ENCODE measurements around the gene CCL26. TPM values are rescaled to one million over a fixed set of nuclear protein-coding genes. Genes with fewer than 3 reads are reported as not detected.

The CCL26 gene
- total and polyA plus RNA-seq, 2 of the 13 experiments (the other 11 are each of a cell fraction or from before 2014, with no cell fraction given), result 0.16 TPM; not detected in 1

DNA sequence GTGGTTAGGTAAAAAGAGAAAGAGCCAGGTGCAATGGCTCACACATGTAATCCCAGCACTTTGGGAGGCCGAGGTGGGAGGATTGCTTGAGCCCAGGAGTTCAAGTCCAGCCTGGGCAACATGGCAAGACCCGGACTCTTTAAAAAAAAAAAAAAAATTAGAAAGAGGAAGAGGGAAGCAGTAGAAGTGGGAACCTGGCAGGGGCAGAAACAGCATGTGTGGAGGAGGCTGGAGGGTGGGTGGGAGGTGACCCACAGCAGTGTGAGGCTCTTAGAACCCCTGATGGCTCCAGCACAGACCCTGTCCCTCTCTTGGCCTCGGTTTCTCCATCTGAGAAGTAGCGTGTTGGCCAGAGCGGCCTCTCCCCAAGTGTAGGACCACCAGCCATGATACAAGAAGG lies 46.5 kb upstream of the CCL26 start:
- H3K4me3 ChIP-seq (replicated peaks in 1 of 3; ENCODE audit: insufficient read depth in 1 of 3, low read depth in 2 of 3, low read length in 3 of 3), result no peak overlapping the region
- H3K4me2 ChIP-seq (ENCODE audit: low read depth, low read length), result no peak overlapping the region
- peaks cover 6% of the 10 kb centered on the region for H3K4me1 ChIP-seq (ENCODE audit: insufficient read depth, low read length)
- DNase-seq (ENCODE audit: low spot score) (no peak), ATAC-seq (no peak), FAIRE-seq (no peak)
- H3K27ac ChIP-seq (ENCODE audit: extremely low read length, insufficient read depth, low read length), result no peak overlapping the region
- no peaks in the 10 kb centered on the region for H4K20me1 ChIP-seq (ENCODE audit: insufficient read depth, low read length)
- WGBS (ENCODE audit: low lambda C conversion rate), result 46% methylated on average over 5 of the region's 5 CpGs
- ChIA-PET POLR2A (no interaction called here), CTCF (ENCODE audit: low intra/inter-chr PET ratio, low total read pairs) (no interaction called here)
- intact Hi-C loops (cut with micrococcal nuclease; ENCODE audit: unreplicated experiment) (no loop called here), in situ Hi-C loops (cut with HindIII; ENCODE audit: extremely low pct_ligation_motif_present, low pct_unique_long_range_greater_than_20kb) (no loop called here)
- no peak overlapping the region for H2AFZ ChIP-seq (ENCODE audit: low read length)
- H3K9me3 ChIP-seq (ENCODE audit: low read length), result no peaks in the 10 kb centered on the region
- H3K79me2 ChIP-seq (ENCODE audit: insufficient read depth, low read length), result no peaks in the 10 kb centered on the region
- no peaks in the 10 kb centered on the region for H3K36me3 ChIP-seq (replicated peaks in 1 of 2; ENCODE audit: control insufficient read depth in 1 of 2, insufficient read depth in 2 of 2, low read length in 2 of 2)
- TF ChIP-seq SKI (IDR thresholded peaks at IDR 0.05; ENCODE audit: partially characterized antibody), result no peak
- no peak for TF ChIP-seq MZF1 (CRISPR knock-in tag; IDR thresholded peaks at IDR 0.05; ENCODE audit: borderline replicate concordance)
- TF ChIP-seq, protein P1, sequence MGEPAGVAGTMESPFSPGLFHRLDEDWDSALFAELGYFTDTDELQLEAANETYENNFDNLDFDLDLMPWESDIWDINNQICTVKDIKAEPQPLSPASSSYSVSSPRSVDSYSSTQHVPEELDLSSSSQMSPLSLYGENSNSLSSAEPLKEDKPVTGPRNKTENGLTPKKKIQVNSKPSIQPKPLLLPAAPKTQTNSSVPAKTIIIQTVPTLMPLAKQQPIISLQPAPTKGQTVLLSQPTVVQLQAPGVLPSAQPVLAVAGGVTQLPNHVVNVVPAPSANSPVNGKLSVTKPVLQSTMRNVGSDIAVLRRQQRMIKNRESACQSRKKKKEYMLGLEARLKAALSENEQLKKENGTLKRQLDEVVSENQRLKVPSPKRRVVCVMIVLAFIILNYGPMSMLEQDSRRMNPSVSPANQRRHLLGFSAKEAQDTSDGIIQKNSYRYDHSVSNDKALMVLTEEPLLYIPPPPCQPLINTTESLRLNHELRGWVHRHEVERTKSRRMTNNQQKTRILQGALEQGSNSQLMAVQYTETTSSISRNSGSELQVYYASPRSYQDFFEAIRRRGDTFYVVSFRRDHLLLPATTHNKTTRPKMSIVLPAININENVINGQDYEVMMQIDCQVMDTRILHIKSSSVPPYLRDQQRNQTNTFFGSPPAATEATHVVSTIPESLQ (CRISPR knock-in tag; conservative IDR thresholded peaks at IDR 0.05), result no peak
- TF ChIP-seq HDAC1 (CRISPR knock-in tag; IDR thresholded peaks at IDR 0.05), result no peak
- no peak for TF ChIP-seq PAX8 (CRISPR knock-in tag; IDR thresholded peaks at IDR 0.05; ENCODE audit: borderline replicate concordance)
- TF ChIP-seq RARA (CRISPR knock-in tag; IDR thresholded peaks at IDR 0.05), result no peak
- no peak for TF ChIP-seq MLLT10 (CRISPR knock-in tag; IDR thresholded peaks at IDR 0.05)
- no peak for TF ChIP-seq ARID2 (CRISPR knock-in tag; IDR thresholded peaks at IDR 0.05; ENCODE audit: borderline replicate concordance)
- TF ChIP-seq ZNF724P (CRISPR knock-in tag; IDR thresholded peaks at IDR 0.05; ENCODE audit: borderline replicate concordance), result no peak
- TF ChIP-seq, protein P2, sequence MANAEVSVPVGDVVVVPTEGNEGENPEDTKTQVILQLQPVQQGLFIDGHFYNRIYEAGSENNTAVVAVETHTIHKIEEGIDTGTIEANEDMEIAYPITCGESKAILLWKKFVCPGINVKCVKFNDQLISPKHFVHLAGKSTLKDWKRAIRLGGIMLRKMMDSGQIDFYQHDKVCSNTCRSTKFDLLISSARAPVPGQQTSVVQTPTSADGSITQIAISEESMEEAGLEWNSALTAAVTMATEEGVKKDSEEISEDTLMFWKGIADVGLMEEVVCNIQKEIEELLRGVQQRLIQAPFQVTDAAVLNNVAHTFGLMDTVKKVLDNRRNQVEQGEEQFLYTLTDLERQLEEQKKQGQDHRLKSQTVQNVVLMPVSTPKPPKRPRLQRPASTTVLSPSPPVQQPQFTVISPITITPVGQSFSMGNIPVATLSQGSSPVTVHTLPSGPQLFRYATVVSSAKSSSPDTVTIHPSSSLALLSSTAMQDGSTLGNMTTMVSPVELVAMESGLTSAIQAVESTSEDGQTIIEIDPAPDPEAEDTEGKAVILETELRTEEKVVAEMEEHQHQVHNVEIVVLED (CRISPR knock-in tag; IDR thresholded peaks at IDR 0.05; ENCODE audit: borderline replicate concordance), result no peak
- H3K27me3 ChIP-seq (ENCODE audit: control insufficient read depth in 1 of 2, insufficient read depth in 2 of 2, low read length in 2 of 2), result peaks cover 1 to 15% of the 10 kb centered on the region in 2 experiments; a peak in 3 of 5 replicates
- H3K9ac ChIP-seq (ENCODE audit: insufficient read depth, low read depth, low read length), result no peak overlapping the region
- no TSS peak for BruUV-seq (replicated peaks)

Measured in HepG2 (cell line).